Gastrocnemius medialis (tissue), 4 donors: Measurements from ENCODE around the gene CLDN19. TPM values are rescaled to one million over a fixed set of nuclear protein-coding genes. Genes with fewer than 3 reads are reported as not detected.

Experiments used
- ATAC-seq, 2 donors: fragments of 150-250 bp; one replicate each; pipeline ENCODE4 v1.9.1; 2016
- DNase-seq, 2 donors: peaks; one replicate each; pipeline ENCODE4 v3.0.0-alpha.2; 2019
- H3K27ac ChIP-seq, 4 donors: fragments of 200-600 bp; sonication (generic); 1 replicate in 1 of 4; 2 replicates in 3 of 4; pipeline ENCODE4 v1.5.1; 2016 to 2018; ENCODE audit warnings: mild to moderate bottlenecking in 2 of 4, moderate library complexity in 1 of 4
- H3K27me3 ChIP-seq, 3 donors: fragments of 200-600 bp; sonication (generic) in 2 of 3; 1 replicate in 1 of 3; 2 replicates in 2 of 3; pipeline versions ENCODE4 v1.5.1 to v1.6.0; 2016 to 2019; ENCODE audit warnings: mild to moderate bottlenecking in 1 of 3, moderate library complexity in 1 of 3
- H3K36me3 ChIP-seq, 2 donors: fragments of 200-600 bp; sonication (generic) in 1 of 2; one replicate each; pipeline ENCODE4 v1.5.1; 2017 to 2018
- H3K4me1 ChIP-seq, 2 donors: fragments of 200-600 bp; sonication (generic) in 1 of 2; one replicate each; pipeline ENCODE4 v1.5.1; 2016 to 2017; ENCODE audit warnings: mild to moderate bottlenecking in 2 of 2
- H3K4me3 ChIP-seq, 4 donors: fragments of 200-600 bp; sonication (generic) in 3 of 4; 1 replicate in 1 of 4; 2 replicates in 3 of 4; pipeline ENCODE4 v1.5.1; 2016 to 2019; ENCODE audit warnings: mild to moderate bottlenecking in 2 of 4
- H3K9me3 ChIP-seq, 3 donors: fragments of 200-600 bp; sonication (generic) in 2 of 3; 1 replicate in 1 of 3; 2 replicates in 2 of 3; pipeline ENCODE4 v1.5.1; 2016 to 2019
- CTCF ChIP-seq, 5 experiments: fragments of 450-650 bp in 3 of 5; fragments of 200-600 bp in 2 of 5; sonication (generic) in 2 of 5; IDR thresholded peaks in 4 of 5; conservative IDR thresholded peaks in 1 of 5; 1 replicate in 4 of 5; 2 replicates in 1 of 5; pipeline ENCODE4 v1.5.1; 2016 to 2019; ENCODE audit warnings: antibody characterized with exemption in 5 of 5, mild to moderate bottlenecking in 3 of 5, moderate library complexity in 3 of 5
- POLR2A ChIP-seq, 2 donors: fragments of 450-650 bp; IDR thresholded peaks; one replicate each; pipeline ENCODE4 v1.6.1; 2017; ENCODE audit warnings: antibody characterized with exemption in 2 of 2, mild to moderate bottlenecking in 2 of 2, moderate library complexity in 2 of 2
- in situ Hi-C, 4 donors: fragments of 200-750 bp; cut with MboI; loops; one replicate each; pipeline versions ENCODE4 v1.15.0 to v1.8.0; 2017; ENCODE audit warnings: low sequenced_read_pairs in 4 of 4
- intact Hi-C: fragments of 100-400 bp; cut with DNase I; formaldehyde crosslinking; loops from one replicate; pipeline ENCODE4 v1.15.1; 2023; ENCODE audit warnings: low total_unique reads
- total RNA-seq, 4 donors: library from RNA; depleted of rRNA; stranded (reverse); fragments of >200 nt; gene quantifications; one replicate each; pipeline versions ENCODE4 v1.1.0 to v1.2.3, GENCODE V29; 2016

Gene CLDN19
- total RNA-seq, 4 donors from 2014 or later, result 0.20 to 0.59 TPM; not detected in 2

GRCh38 chr1:42777852-42778251 is 37.8 kb upstream of the CLDN19 start:
- TF ChIP-seq POLR2A (IDR thresholded peaks at IDR 0.05), result no peak
- peak in 4 of 5 experiments; percentile 25 to 48 (median 39) for TF ChIP-seq CTCF (IDR thresholded peaks at IDR 0.05 in 4 of 5, conservative IDR thresholded peaks at IDR 0.05 in 1 of 5)
- in situ Hi-C loops, result loop anchor here in 3 of 4 donors (10.0 to 25.0 kb wide), 2 partner anchors 284 to 297 kb away; no protein-coding TSS in a partner anchor
- H3K36me3 ChIP-seq, result peaks cover 0 to 67% of the 10 kb centered on the region in 2 donors
- ATAC-seq (no peak), DNase-seq (no peak)
- intact Hi-C loops, result loop anchor here (1.0 kb wide), 1 partner anchor 295 kb away; no protein-coding TSS in a partner anchor
- no peak overlapping the region for H3K27ac ChIP-seq
- H3K9me3 ChIP-seq, result no peaks in the 10 kb centered on the region
- H3K4me1 ChIP-seq, result no peaks in the 10 kb centered on the region
- H3K27me3 ChIP-seq, result no peaks in the 10 kb centered on the region
- H3K4me3 ChIP-seq, result no peak overlapping the region

GRCh38 chr1:42776502-42776901 is 36.5 kb upstream of the CLDN19 start:
- Histone ChIP-seq H3K4me3 (no peak overlapping the region), H3K4me1 (peaks cover 0 to 8% of the 10 kb centered on the region in 2 donors), H3K27ac (no peak overlapping the region), H3K27me3 (no peaks in the 10 kb centered on the region), H3K9me3 (no peaks in the 10 kb centered on the region), H3K36me3 (peaks cover 0 to 67% of the 10 kb centered on the region in 2 donors)
- intact Hi-C loops (no loop called here), in situ Hi-C loops (loop anchor here in 3 of 4 donors (10.0 to 25.0 kb wide), 2 partner anchors 286 to 298 kb away; no protein-coding TSS in a partner anchor)
- no peak for TF ChIP-seq CTCF (IDR thresholded peaks at IDR 0.05 in 4 of 5, conservative IDR thresholded peaks at IDR 0.05 in 1 of 5)
- TF ChIP-seq POLR2A (IDR thresholded peaks at IDR 0.05), result no peak
- ATAC-seq (no peak), DNase-seq (no peak)

GRCh38 chr1:42774928-42775526 is 35.0 kb upstream of the CLDN19 start:
- no peak overlapping the region for H3K27ac ChIP-seq
- intact Hi-C loops (no loop called here), in situ Hi-C loops (loop anchor here (10.0 to 25.0 kb wide), 3 partner anchors 287 to 438 kb away; partner anchors contain the start of gene FOXJ3 (in 1 of the 4))
- H3K4me3 ChIP-seq, result no peak overlapping the region
- TF ChIP-seq POLR2A (IDR thresholded peaks at IDR 0.05) (no peak), CTCF (IDR thresholded peaks at IDR 0.05 in 4 of 5, conservative IDR thresholded peaks at IDR 0.05 in 1 of 5) (no peak)
- H3K4me1 ChIP-seq, result peaks cover 0 to 8% of the 10 kb centered on the region in 2 donors
- DNase-seq, result no peak
- H3K9me3 ChIP-seq, result no peaks in the 10 kb centered on the region
- H3K27me3 ChIP-seq, result no peaks in the 10 kb centered on the region
- H3K36me3 ChIP-seq, result peaks cover 0 to 57% of the 10 kb centered on the region in 2 donors
- no peak for ATAC-seq

- H3K27ac ChIP-seq, result no peak overlapping the region
- H3K4me3 ChIP-seq, result no peak overlapping the region
- no peak for ATAC-seq
- no peak for TF ChIP-seq CTCF (IDR thresholded peaks at IDR 0.05 in 4 of 5, conservative IDR thresholded peaks at IDR 0.05 in 1 of 5)
- TF ChIP-seq POLR2A (IDR thresholded peaks at IDR 0.05), result no peak
- peaks cover 12 to 14% of the 10 kb centered on the region in 2 donors for H3K4me1 ChIP-seq
- intact Hi-C loops (no loop called here), in situ Hi-C loops (loop anchor here in 2 of 4 donors (10.0 to 25.0 kb wide), 3 partner anchors 289 to 436 kb away; partner anchors contain the start of gene FOXJ3 (in 1 of the 2))
- DNase-seq, result no peak
- peaks cover 0 to 48% of the 10 kb centered on the region in 2 donors for H3K36me3 ChIP-seq
- H3K9me3 ChIP-seq, result no peaks in the 10 kb centered on the region
- no peaks in the 10 kb centered on the region for H3K27me3 ChIP-seq
These were observed 33.4 kb upstream of the CLDN19 start for GRCh38 chr1:42773420-42773819.
